GM12878 (cell line): Measurements from ENCODE around the gene UTP11. TPM values are rescaled to one million over a fixed set of nuclear protein-coding genes. Genes with fewer than 3 reads are reported as not detected.
A peak's percentile ranks its signal among the peaks of the same experiment; 100 is the strongest.

Experiments
- ATAC-seq: fragments of 200-7000 bp; cut with Tn5 transposase; 3 replicates; pipeline ENCODE4 v1.9.1; 2020; ENCODE audit warnings: mild to moderate bottlenecking, moderate library complexity
- BruUV-seq: library from RNA; stranded (reverse); fragments of 400-500 nt; replicated peaks from 2 replicates; lab custom pipeline; 2021; lab: Mats Ljungman, UMichigan
- CTCF ChIA-PET: fragments of 300-600 bp; sonication (Branson Sonifier 250); formaldehyde crosslinking; extraction: SDS; loops from one replicate; lab custom pipeline; 2021; ENCODE audit warnings: inconsistent platforms; lab: Yijun Ruan, JAX
- POLR2A ChIA-PET: fragments of 350-600 bp; formaldehyde crosslinking; extraction: SDS; loops from one replicate; lab custom pipeline; 2021; ENCODE audit warnings: inconsistent platforms; lab: Charles Lee
- RAD21 ChIA-PET: fragments of 300-600 bp; sonication (Branson Sonifier 250); formaldehyde crosslinking; loops from one replicate; lab custom pipeline; 2023; ENCODE audit warnings: antibody characterized with exemption; ENCODE audit not compliant: unreplicated experiment; lab: Charles Lee
- SMC1A ChIA-PET: fragments of 300-600 bp; sonication (Branson Sonifier 250); formaldehyde crosslinking; loops from one replicate; lab custom pipeline; 2023; ENCODE audit not compliant: unreplicated experiment, uncharacterized antibody; lab: Charles Lee
- DNase-seq: peaks from one replicate; pipeline ENCODE4 v3.0.0-alpha.2; 2011; ENCODE audit warnings: low read depth, low spot score
- FAIRE-seq: peaks from 3 replicates; lab custom pipeline; 2011; peaks lifted over from hg19 to GRCh38; lab: Jason Lieb, UNC
- H2AFZ ChIP-seq: 2 replicates; pipeline ENCODE4 v1.6.0; 2011; ENCODE audit warnings: low read depth, low read length, control low read depth; ENCODE audit not compliant: control insufficient read depth
- H3K27ac ChIP-seq: 2 replicates; pipeline ENCODE4 v1.5.1; 2011; ENCODE audit warnings: control low read depth; ENCODE audit not compliant: control insufficient read depth, insufficient read depth
- H3K27me3 ChIP-seq, 2 experiments: replicated peaks in 1 of 2; 2 replicates each; pipeline versions ENCODE4 v1.6.0 to v1.6.1; 2011; ENCODE audit warnings: low read length in 1 of 2; ENCODE audit not compliant: control insufficient read depth in 2 of 2, insufficient read depth in 2 of 2
- H3K36me3 ChIP-seq, 2 experiments: 2 replicates each; pipeline ENCODE4 v1.5.1; 2011; ENCODE audit warnings: low read length in 1 of 2; ENCODE audit not compliant: control insufficient read depth in 2 of 2, insufficient read depth in 2 of 2
- H3K4me1 ChIP-seq: 2 replicates; pipeline ENCODE4 v1.6.1; 2011; ENCODE audit warnings: mild to moderate bottlenecking, low read length, moderate library complexity, mixed read lengths; ENCODE audit not compliant: control insufficient read depth, insufficient read depth
- H3K4me2 ChIP-seq: 2 replicates; pipeline ENCODE4 v1.6.0; 2011; ENCODE audit warnings: control low read depth; ENCODE audit not compliant: control insufficient read depth, insufficient read depth
- H3K4me3 ChIP-seq: fragments of 200-600 bp; sonication (generic); 2 replicates; pipeline ENCODE4 v1.5.1; 2016
- H3K79me2 ChIP-seq: 2 replicates; pipeline ENCODE4 v1.6.0; 2011; ENCODE audit warnings: low read length; ENCODE audit not compliant: control insufficient read depth, insufficient read depth
- H3K9ac ChIP-seq: 2 replicates; pipeline ENCODE4 v1.8.0; 2011; ENCODE audit warnings: low read length, control low read depth, mixed read lengths; ENCODE audit not compliant: control insufficient read depth, insufficient read depth
- H3K9me3 ChIP-seq: replicated peaks from 3 replicates; pipeline ENCODE4 v1.5.1; 2011; ENCODE audit warnings: mild to moderate bottlenecking, low read length; ENCODE audit not compliant: control insufficient read depth, insufficient read depth
- H4K20me1 ChIP-seq: 2 replicates; pipeline ENCODE4 v1.6.0; 2011; ENCODE audit not compliant: control insufficient read depth, insufficient read depth
- ASH2L ChIP-seq: fragments of 300-600, 200-600 bp; sonication (generic); IDR thresholded peaks from 2 replicates; pipeline ENCODE4 v1.6.1; 2017; ENCODE audit warnings: low read depth, mild to moderate bottlenecking, borderline replicate concordance
- CBFB ChIP-seq: IDR thresholded peaks from 2 replicates; pipeline ENCODE4 v1.6.1; 2016; ENCODE audit warnings: antibody characterized with exemption, low read depth
- E2F8 ChIP-seq: fragments of 450-650 bp; IDR thresholded peaks from 2 replicates; pipeline ENCODE4 v1.6.1; 2018; ENCODE audit warnings: mild to moderate bottlenecking, low read depth, moderate library complexity; ENCODE audit not compliant: partially characterized antibody
- ETV6 ChIP-seq, 2 experiments: fragments of 450-650 bp in 1 of 2; IDR thresholded peaks in 1 of 2; conservative IDR thresholded peaks in 1 of 2; 2 replicates each; pipeline ENCODE4 v1.6.1; 2014; ENCODE audit warnings: antibody characterized with exemption in 1 of 2, borderline replicate concordance in 1 of 2, low read depth in 1 of 2, mild to moderate bottlenecking in 1 of 2, moderate library complexity in 1 of 2
- IKZF2 ChIP-seq, 2 experiments: fragments of 450-650 bp; IDR thresholded peaks; 2 replicates each; pipeline ENCODE4 v1.6.1; 2017; ENCODE audit warnings: mild to moderate bottlenecking in 2 of 2, moderate library complexity in 2 of 2
- KAT2A ChIP-seq: conservative IDR thresholded peaks from 2 replicates; pipeline ENCODE4 v1.6.1; 2011; ENCODE audit warnings: low read depth, low read length; ENCODE audit not compliant: control insufficient read depth
- TCF12 ChIP-seq: IDR thresholded peaks from 2 replicates; pipeline ENCODE4 v1.6.1; 2011; ENCODE audit warnings: low read depth, mild to moderate bottlenecking, low read length
- TCF7 ChIP-seq: IDR thresholded peaks from 2 replicates; pipeline ENCODE4 v1.6.1; 2014; ENCODE audit warnings: antibody characterized with exemption, borderline replicate concordance
- ZNF592 ChIP-seq: fragments of 450-650 bp; IDR thresholded peaks from 2 replicates; pipeline ENCODE4 v1.6.1; 2017; ENCODE audit warnings: mild to moderate bottlenecking, moderate library complexity
- WGBS: methylation state at CpG from one replicate; pipeline ENCODE4 v1.1.6; 2016; ENCODE audit warnings: low lambda C conversion rate; ENCODE audit not compliant: insufficient replicate concordance, insufficient coverage; ENCODE audit errors: missing lambda C conversion rate; 5-methylcytosine and 5-hydroxymethylcytosine counted together
- in situ Hi-C: fragments of 300-500 bp; cut with MboI; formaldehyde crosslinking; loops from 9 replicates; pipeline ENCODE4 v1.14.3; 2018; ENCODE audit warnings: mixed read lengths
- intact Hi-C: fragments of 100-400 bp; cut with micrococcal nuclease; formaldehyde crosslinking; loops from one replicate; pipeline ENCODE4 v1.14.2; 2022; ENCODE audit not compliant: unreplicated experiment
- polyA plus RNA-seq, 11 experiments: library from polyadenylated mRNA; depleted of rRNA in 4 of 11; unstranded in 6 of 11; stranded (reverse) in 5 of 11; fragments of >200 nt; fragmentation: Nextera tagmentation in 4 of 11; fragmentation: Illumina TruSeq in 1 of 11; extraction: Ambion mirVana in 4 of 11; extraction: Trizol in 1 of 11; gene quantifications; 1 replicate in 1 of 11; 2 replicates in 10 of 11; pipeline versions ENCODE4 v1.2.1 to v1.2.3, GENCODE V29; 2011 to 2016; ENCODE audit warnings: inconsistent platforms in 2 of 11, missing spikeins in 2 of 11, low read depth in 1 of 11
- total RNA-seq, 4 experiments: library from RNA; depleted of rRNA in 3 of 4; stranded (reverse); fragments of >200 nt in 3 of 4; fragmentation: Illumina TruSeq in 1 of 4; extraction: Trizol in 1 of 4; gene quantifications; 2 replicates each; pipeline versions ENCODE4 v1.2.1 to v1.2.3, GENCODE V29; 2013 to 2021

The UTP11 gene
- total and polyA plus RNA-seq, 10 of the 15 experiments (the other 5 are each of a cell fraction or from before 2014, with no cell fraction given), result 34.5 to 146 (median 64.2) TPM

GRCh38 chr1:38006008-38006828 is 6.3 kb upstream of the UTP11 start (continued):
- no peak for TF ChIP-seq TCF12
- TF ChIP-seq KAT2A, result no peak
- TF ChIP-seq ASH2L, result no peak
- TF ChIP-seq E2F8, result no peak

- ChIA-PET POLR2A (interaction anchor here (0.7 kb wide), 1 partner anchor 442 kb away, joined by 4 read pairs; no protein-coding TSS in a partner anchor), CTCF (interaction anchor here (0.8 to 1.7 kb wide), 6 partner anchors 17 to 840 kb away, joined by 3 to 6 read pairs (median 3); partner anchors contain the start of genes MTF1 and SF3A3), RAD21 (no interaction called here), SMC1A (interaction anchor here (0.6 kb wide), 1 partner anchor 1544 kb away, joined by 3 read pairs; no protein-coding TSS in a partner anchor)
- H3K36me3 ChIP-seq, result no peaks in the 10 kb centered on the region
- no peak overlapping the region for H3K4me2 ChIP-seq
- no peaks in the 10 kb centered on the region for H4K20me1 ChIP-seq
- H3K79me2 ChIP-seq, result peaks cover 21% of the 10 kb centered on the region
- ATAC-seq (no peak), DNase-seq (no peak), FAIRE-seq (no peak)
- BruUV-seq, result no TSS peak
- H2AFZ ChIP-seq, result peak overlapping the region; percentile 69
- H3K9ac ChIP-seq, result no peak overlapping the region
- H3K4me1 ChIP-seq, result peaks cover 8% of the 10 kb centered on the region; the same call in 1 of the 2 replicates
- in situ Hi-C loops (no loop called here), intact Hi-C loops (no loop called here)
- 0 out of 4 replicates have a peak, but pooled peaks cover 0 to 2% of the 10 kb centered on the region in 2 experiments for H3K27me3 ChIP-seq
- no peak overlapping the region for H3K4me3 ChIP-seq
- WGBS, result 77% methylated on average over 8 of the region's 8 CpGs
- no peak overlapping the region for H3K27ac ChIP-seq
- H3K9me3 ChIP-seq, result no peaks in the 10 kb centered on the region
- no peak for TF ChIP-seq IKZF2 (IDR thresholded peaks at IDR 0.05)
- no peak for TF ChIP-seq ZNF592
- no peak for TF ChIP-seq CBFB
- TF ChIP-seq TCF7, result no peak
- TF ChIP-seq ETV6 (conservative IDR thresholded peaks at IDR 0.05 in 1 of 2, IDR thresholded peaks at IDR 0.05 in 1 of 2; ENCODE audit: borderline replicate concordance in 1 of 2, low read depth in 1 of 2), result no peak
These were observed 3.3 kb upstream of the UTP11 start for GRCh38 chr1:38009088-38009840.
